Nephron (organoid): ENCODE measurements around the gene GSG1L.

Experiments used
- H3K27ac Mint-ChIP-seq, 3 experiments: 2 replicates each; pipeline ENCODE4 v1.8.0; 2020; ENCODE audit warnings: mixed read lengths in 3 of 3, mild to moderate bottlenecking in 2 of 3, moderate library complexity in 1 of 3
- H3K27me3 Mint-ChIP-seq: 2 replicates; pipeline ENCODE4 v1.8.0; 2021; ENCODE audit warnings: low read depth, mild to moderate bottlenecking, moderate library complexity, mixed read lengths
- H3K36me3 Mint-ChIP-seq: 2 replicates; pipeline ENCODE4 v1.8.0; 2020; ENCODE audit warnings: low read depth, mixed read lengths
- H3K4me1 Mint-ChIP-seq: 2 replicates; pipeline ENCODE4 v1.8.0; 2020; ENCODE audit warnings: mixed read lengths
- H3K4me3 Mint-ChIP-seq, 3 experiments: 2 replicates each; pipeline ENCODE4 v1.8.0; 2020; ENCODE audit warnings: mild to moderate bottlenecking in 3 of 3, mixed read lengths in 3 of 3, moderate library complexity in 2 of 3
- H3K9me3 Mint-ChIP-seq: 2 replicates; pipeline ENCODE4 v1.8.0; 2020; ENCODE audit warnings: mixed read lengths
- CTCF ChIP-seq, 3 experiments: fragments of 200-600 bp; sonication (generic); IDR thresholded peaks; one replicate each; pipeline ENCODE4 v1.5.0; 2021; ENCODE audit warnings: antibody characterized with exemption in 3 of 3; ENCODE audit not compliant: unreplicated experiment in 3 of 3

GSG1L gene

GRCh38 chr16:27785307-27785678, 278.2 kb downstream of the GSG1L start:
- Mint-ChIP-seq H3K27me3 (peaks cover 4% of the 10 kb centered on the region), H3K9me3 (no peaks in the 10 kb centered on the region), H3K4me3 (no peak overlapping the region), H3K27ac (no peak overlapping the region), H3K36me3 (no peaks in the 10 kb centered on the region), H3K4me1 (no peaks in the 10 kb centered on the region)
- TF ChIP-seq CTCF (IDR thresholded peaks at IDR 0.05; ENCODE audit: unreplicated experiment in 3 of 3), result no peak

GRCh38 chr16:27784351-27785306, 278.9 kb downstream of the GSG1L start:
- Mint-ChIP-seq H3K27me3 (peaks cover 7% of the 10 kb centered on the region), H3K36me3 (no peaks in the 10 kb centered on the region), H3K9me3 (no peaks in the 10 kb centered on the region), H3K4me1 (peaks cover 6% of the 10 kb centered on the region), H3K27ac (no peak overlapping the region), H3K4me3 (no peak overlapping the region)
- no peak for TF ChIP-seq CTCF (IDR thresholded peaks at IDR 0.05; ENCODE audit: unreplicated experiment in 3 of 3)

- H3K27me3 Mint-ChIP-seq, result peaks cover 7% of the 10 kb centered on the region
- H3K27ac Mint-ChIP-seq, result no peak overlapping the region
- H3K4me3 Mint-ChIP-seq, result no peak overlapping the region
- H3K4me1 Mint-ChIP-seq, result peaks cover 9% of the 10 kb centered on the region
- no peak for TF ChIP-seq CTCF (IDR thresholded peaks at IDR 0.05; ENCODE audit: unreplicated experiment in 3 of 3)
- H3K36me3 Mint-ChIP-seq, result no peaks in the 10 kb centered on the region
- no peaks in the 10 kb centered on the region for H3K9me3 Mint-ChIP-seq
Observed at GRCh38 chr16:27781981-27782880, 281.3 kb downstream of the GSG1L start.

- H3K9me3 Mint-ChIP-seq, result no peaks in the 10 kb centered on the region
- peaks cover 3% of the 10 kb centered on the region for H3K27me3 Mint-ChIP-seq
- H3K36me3 Mint-ChIP-seq, result no peaks in the 10 kb centered on the region
- H3K4me1 Mint-ChIP-seq, result peaks cover 9% of the 10 kb centered on the region
- no peak overlapping the region for H3K27ac Mint-ChIP-seq
- H3K4me3 Mint-ChIP-seq, result no peak overlapping the region
- TF ChIP-seq CTCF (IDR thresholded peaks at IDR 0.05; ENCODE audit: unreplicated experiment in 3 of 3), result no peak
Observed at GRCh38 chr16:27781195-27781524, 282.4 kb downstream of the GSG1L start.

- Mint-ChIP-seq H3K9me3 (no peaks in the 10 kb centered on the region), H3K4me3 (no peak overlapping the region), H3K4me1 (peaks cover 9% of the 10 kb centered on the region), H3K27ac (no peak overlapping the region), H3K27me3 (peaks cover 3% of the 10 kb centered on the region), H3K36me3 (no peaks in the 10 kb centered on the region)
- no peak for TF ChIP-seq CTCF (IDR thresholded peaks at IDR 0.05; ENCODE audit: unreplicated experiment in 3 of 3)
Observed at GRCh38 chr16:27780468-27781194, 282.9 kb downstream of the GSG1L start.
